Measurements from ENCODE around the gene SLC38A11. TPM values are rescaled to one million over a fixed set of nuclear protein-coding genes. Genes with fewer than 3 reads are reported as not detected.

The SLC38A11 gene
- total and polyA plus RNA-seq, 2 donors (not counting 1 experiment from before 2014, with no cell fraction given): 5.4 to 46.8 TPM

DNA sequence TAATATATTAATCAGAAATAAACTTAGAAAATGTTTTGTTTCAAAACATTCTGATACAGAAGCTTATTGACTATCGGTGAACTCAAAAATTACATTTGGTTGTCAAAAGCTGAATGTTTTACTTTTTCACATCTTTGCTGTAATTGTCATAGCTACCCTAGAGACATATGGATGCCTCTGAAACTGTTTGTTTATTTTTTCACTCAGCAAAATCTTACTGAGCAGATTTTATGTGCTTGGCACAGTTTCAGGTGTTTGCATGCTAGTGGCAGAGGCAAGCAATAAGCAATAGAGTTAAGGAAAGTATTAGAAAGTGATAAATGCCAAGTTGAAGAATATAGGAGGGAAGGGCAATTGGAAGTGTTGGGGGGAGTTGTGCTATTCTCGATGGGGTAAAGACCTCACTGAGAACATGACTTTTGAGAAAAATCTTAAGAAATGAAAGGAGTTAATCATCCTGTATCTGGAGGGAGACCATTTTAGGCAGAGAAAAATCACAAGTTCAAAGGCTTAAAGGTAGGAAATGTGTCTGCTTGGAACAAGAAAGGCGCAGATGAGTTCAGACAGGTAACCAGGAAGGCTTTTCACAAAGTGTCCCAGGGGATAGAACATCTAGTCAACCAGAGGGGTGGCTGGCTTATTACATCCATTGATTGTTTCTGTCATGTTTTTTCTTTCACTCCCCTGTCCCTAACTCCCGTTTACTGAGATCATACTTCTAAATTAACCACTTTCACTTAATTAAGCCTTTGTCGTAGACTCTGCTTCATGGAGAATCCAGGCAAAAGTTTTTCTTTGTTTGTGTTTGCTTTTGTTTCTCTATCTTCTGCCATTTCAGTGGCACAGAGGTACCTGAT is 86.5 kb downstream of the SLC38A11 start:
- ChIA-PET CTCF (no interaction called here), POLR2A (no interaction called here)
- H2AFZ ChIP-seq (ENCODE audit: insufficient read depth, low read depth, low read length, poor library complexity, severe bottlenecking): peak overlapping the region; percentile 21
- WGBS (ENCODE audit: insufficient coverage): 100% methylated on average over 1 of the region's 5 CpGs
- peak overlapping the region in 1 of 2 donors; percentile 11 for H3K27ac ChIP-seq (ENCODE audit: low read length in 2 of 2)
- H3K4me3 Mint-ChIP-seq: no peak overlapping the region
- DNase-seq (no peak), ATAC-seq (ENCODE audit: low read depth) (no peak)
- H3K4me2 ChIP-seq (replicated peaks; ENCODE audit: low read depth, low read length, poor library complexity, severe bottlenecking): no peak overlapping the region
- no peak overlapping the region for H3K9ac ChIP-seq (ENCODE audit: low read length)
- H3K4me1 ChIP-seq (ENCODE audit: control insufficient read depth in 2 of 2, insufficient read depth in 2 of 2, low read length in 2 of 2): peaks cover 27 to 35% of the 10 kb centered on the region in 2 donors
- intact Hi-C loops (cut with micrococcal nuclease): no loop called here
- no peaks in the 10 kb centered on the region for H3K79me2 ChIP-seq (ENCODE audit: control insufficient read depth, insufficient read depth, low read length)
- H3K27me3 Mint-ChIP-seq: no peaks in the 10 kb centered on the region
- H3K9me3 Mint-ChIP-seq (ENCODE audit: insufficient read depth): no peaks in the 10 kb centered on the region
- H3K27ac Mint-ChIP-seq: peak overlapping the region; percentile 54
- H4K20me1 ChIP-seq (ENCODE audit: control insufficient read depth, insufficient read depth, low read length, poor library complexity, severe bottlenecking): no peaks in the 10 kb centered on the region
- TF ChIP-seq, protein P1, sequence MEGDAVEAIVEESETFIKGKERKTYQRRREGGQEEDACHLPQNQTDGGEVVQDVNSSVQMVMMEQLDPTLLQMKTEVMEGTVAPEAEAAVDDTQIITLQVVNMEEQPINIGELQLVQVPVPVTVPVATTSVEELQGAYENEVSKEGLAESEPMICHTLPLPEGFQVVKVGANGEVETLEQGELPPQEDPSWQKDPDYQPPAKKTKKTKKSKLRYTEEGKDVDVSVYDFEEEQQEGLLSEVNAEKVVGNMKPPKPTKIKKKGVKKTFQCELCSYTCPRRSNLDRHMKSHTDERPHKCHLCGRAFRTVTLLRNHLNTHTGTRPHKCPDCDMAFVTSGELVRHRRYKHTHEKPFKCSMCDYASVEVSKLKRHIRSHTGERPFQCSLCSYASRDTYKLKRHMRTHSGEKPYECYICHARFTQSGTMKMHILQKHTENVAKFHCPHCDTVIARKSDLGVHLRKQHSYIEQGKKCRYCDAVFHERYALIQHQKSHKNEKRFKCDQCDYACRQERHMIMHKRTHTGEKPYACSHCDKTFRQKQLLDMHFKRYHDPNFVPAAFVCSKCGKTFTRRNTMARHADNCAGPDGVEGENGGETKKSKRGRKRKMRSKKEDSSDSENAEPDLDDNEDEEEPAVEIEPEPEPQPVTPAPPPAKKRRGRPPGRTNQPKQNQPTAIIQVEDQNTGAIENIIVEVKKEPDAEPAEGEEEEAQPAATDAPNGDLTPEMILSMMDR (IDR thresholded peaks at IDR 0.05): no peak
- TF ChIP-seq EZH2 (IDR thresholded peaks at IDR 0.05; ENCODE audit: borderline replicate concordance, insufficient read depth, low read depth, low read length, poor library complexity, severe bottlenecking): no peak
- H3K4me1 Mint-ChIP-seq: peaks cover 36% of the 10 kb centered on the region
- no peaks in the 10 kb centered on the region for H3K9me3 ChIP-seq (ENCODE audit: control extremely low read depth in 1 of 3, control insufficient read depth in 2 of 3, insufficient read depth in 1 of 3, low read length in 2 of 3)
- no peak overlapping the region for H3K4me3 ChIP-seq (ENCODE audit: control extremely low read depth in 1 of 5, extremely low read depth in 1 of 5, insufficient read depth in 1 of 5, low read depth in 2 of 5, low read length in 4 of 5)
- no peaks in the 10 kb centered on the region for H3K36me3 ChIP-seq (replicated peaks in 1 of 2; ENCODE audit: control extremely low read depth in 1 of 2, control insufficient read depth in 1 of 2, extremely low read depth in 1 of 2, insufficient read depth in 2 of 2, low read length in 1 of 2)
- H3K27me3 ChIP-seq (replicated peaks in 1 of 4; ENCODE audit: control extremely low read depth in 1 of 4, control insufficient read depth in 3 of 4, insufficient read depth in 4 of 4, low read length in 3 of 4): no peaks in the 10 kb centered on the region

DNA sequence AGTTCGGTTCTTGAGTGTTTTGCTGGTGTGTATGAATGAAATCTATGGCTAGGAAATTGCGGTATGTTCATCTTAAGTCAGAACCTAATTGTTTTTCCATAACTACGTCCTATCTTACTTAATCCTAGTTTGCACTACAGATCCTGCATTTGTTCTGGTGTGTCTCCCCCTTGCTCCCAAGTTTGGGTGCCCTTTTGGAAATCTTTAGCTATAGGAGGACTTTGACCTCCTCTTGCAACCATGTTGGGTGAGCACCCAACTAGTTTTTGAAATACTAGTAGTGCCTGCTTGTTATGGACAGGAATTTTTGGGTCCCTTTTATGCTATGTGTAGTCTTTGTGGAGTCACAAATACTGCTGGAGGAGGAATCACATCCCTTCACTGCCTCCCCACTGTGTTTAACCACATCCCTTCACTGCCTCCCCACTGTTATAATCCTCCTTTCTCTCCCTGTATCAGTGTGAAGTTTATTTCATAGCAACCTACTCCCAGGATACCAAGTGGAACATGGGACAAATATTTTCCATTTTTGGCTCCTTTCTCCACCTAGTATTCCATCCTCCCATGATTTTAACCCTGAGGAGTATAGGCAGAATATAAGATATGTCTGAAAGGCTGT is 87.4 kb downstream of the SLC38A11 start:
- CTCF ChIA-PET: interaction anchor here (1.1 to 1.3 kb wide), 2 partner anchors 10 to 29 kb away, joined by 3 to 4 read pairs; no protein-coding TSS in a partner anchor
- intact Hi-C loops (cut with micrococcal nuclease): loop anchor here (2.0 kb wide), 2 partner anchors 17 to 43 kb away; no protein-coding TSS in a partner anchor
- POLR2A ChIA-PET: no interaction called here

More for the DNA sequence above, 87.4 kb downstream of the SLC38A11 start:
- Histone ChIP-seq H2AFZ (ENCODE audit: insufficient read depth, low read depth, low read length, poor library complexity, severe bottlenecking) (no peak overlapping the region), H3K4me1 (ENCODE audit: control insufficient read depth in 2 of 2, insufficient read depth in 2 of 2, low read length in 2 of 2) (peaks cover 27 to 35% of the 10 kb centered on the region in 2 donors), H3K4me2 (replicated peaks; ENCODE audit: low read depth, low read length, poor library complexity, severe bottlenecking) (no peak overlapping the region), H3K36me3 (replicated peaks in 1 of 2; ENCODE audit: control extremely low read depth in 1 of 2, control insufficient read depth in 1 of 2, extremely low read depth in 1 of 2, insufficient read depth in 2 of 2, low read length in 1 of 2) (no peaks in the 10 kb centered on the region), H3K9me3 (ENCODE audit: control extremely low read depth in 1 of 3, control insufficient read depth in 2 of 3, insufficient read depth in 1 of 3, low read length in 2 of 3) (no peaks in the 10 kb centered on the region), H3K27ac (ENCODE audit: low read length in 2 of 2) (no peak overlapping the region), H3K79me2 (ENCODE audit: control insufficient read depth, insufficient read depth, low read length) (no peaks in the 10 kb centered on the region), H3K9ac (ENCODE audit: low read length) (no peak overlapping the region), H3K4me3 (ENCODE audit: control extremely low read depth in 1 of 5, extremely low read depth in 1 of 5, insufficient read depth in 1 of 5, low read depth in 2 of 5, low read length in 4 of 5) (no peak overlapping the region), H3K27me3 (replicated peaks in 1 of 4; ENCODE audit: control extremely low read depth in 1 of 4, control insufficient read depth in 3 of 4, insufficient read depth in 4 of 4, low read length in 3 of 4) (no peaks in the 10 kb centered on the region), H4K20me1 (ENCODE audit: control insufficient read depth, insufficient read depth, low read length, poor library complexity, severe bottlenecking) (no peaks in the 10 kb centered on the region)
- H3K4me3 Mint-ChIP-seq: peak overlapping the region; percentile 5
- H3K27me3 Mint-ChIP-seq: no peaks in the 10 kb centered on the region
- ATAC-seq (ENCODE audit: low read depth) (no peak), DNase-seq (no peak)
- H3K27ac Mint-ChIP-seq: peak overlapping the region; percentile 84
- H3K9me3 Mint-ChIP-seq (ENCODE audit: insufficient read depth): no peaks in the 10 kb centered on the region
- peaks cover 36% of the 10 kb centered on the region for H3K4me1 Mint-ChIP-seq
- no CpG with 5 or more reads among the region's 3 CpGs for WGBS (ENCODE audit: insufficient coverage)
- TF ChIP-seq, protein P1 (IDR thresholded peaks at IDR 0.05): no peak
- TF ChIP-seq EZH2 (IDR thresholded peaks at IDR 0.05; ENCODE audit: borderline replicate concordance, insufficient read depth, low read depth, low read length, poor library complexity, severe bottlenecking): no peak

Data from B cell (primary cell).